HG03378 (cell line): ENCODE data around the gene TACC3.

ENCODE experiments used
- ATAC-seq: cut with Tn5 transposase; IDR thresholded peaks from one replicate; pipeline ENCODE4 v1.9.1; 2021; ENCODE audit warnings: mild to moderate bottlenecking, moderate library complexity; ENCODE audit not compliant: unreplicated experiment

The TACC3 gene

GRCh38 chr4:1788254-1788973, 67.1 kb downstream of the TACC3 start:
- ATAC-seq: no peak

- no peak for ATAC-seq
These were observed 68.2 kb downstream of the TACC3 start for GRCh38 chr4:1789552-1789951.

- ATAC-seq: no peak
These were observed 68.7 kb downstream of the TACC3 start for GRCh38 chr4:1790005-1790404.

GRCh38 chr4:1792158-1792831, 71.0 kb downstream of the TACC3 start:
- no peak for ATAC-seq

- no peak for ATAC-seq
These were observed 71.6 kb downstream of the TACC3 start, which contains the start of gene FGFR3 for GRCh38 chr4:1792832-1793495. TSS of gene FGFR3 (plus strand) at chr4:1793293. CDS start at chr4:1793935, 642 bp downstream.

GRCh38 chr4:1793496-1793840, 72.1 kb downstream of the TACC3 start:
- ATAC-seq: no peak

- no peak for ATAC-seq
These were observed 72.9 kb downstream of the TACC3 start for GRCh38 chr4:1793940-1794808.
